ENCODE measurements around the gene KRT4.

Gene KRT4

GRCh38 chr12:52810554-52810953 is 3.4 kb downstream of the KRT4 start:
- in situ Hi-C loops (cut with MboI; ENCODE audit: low sequenced_read_pairs) = no loop called here

- in situ Hi-C loops (cut with MboI; ENCODE audit: low sequenced_read_pairs) = no loop called here
Observed at GRCh38 chr12:52809166-52809565, 4.8 kb downstream of the KRT4 start.

- in situ Hi-C loops (cut with MboI; ENCODE audit: low sequenced_read_pairs) = no loop called here
Observed at GRCh38 chr12:52808573-52809160, 5.2 kb downstream of the KRT4 start.

- in situ Hi-C loops (cut with MboI; ENCODE audit: low sequenced_read_pairs) = no loop called here
Observed at GRCh38 chr12:52807544-52808470, 6.1 kb downstream of the KRT4 start.

GRCh38 chr12:52806821-52807543 is 6.9 kb downstream of the KRT4 start:
- in situ Hi-C loops (cut with MboI; ENCODE audit: low sequenced_read_pairs) = no loop called here

GRCh38 chr12:52806169-52806811 is 7.6 kb downstream of the KRT4 start:
- in situ Hi-C loops (cut with MboI; ENCODE audit: low sequenced_read_pairs) = no loop called here

DNA sequence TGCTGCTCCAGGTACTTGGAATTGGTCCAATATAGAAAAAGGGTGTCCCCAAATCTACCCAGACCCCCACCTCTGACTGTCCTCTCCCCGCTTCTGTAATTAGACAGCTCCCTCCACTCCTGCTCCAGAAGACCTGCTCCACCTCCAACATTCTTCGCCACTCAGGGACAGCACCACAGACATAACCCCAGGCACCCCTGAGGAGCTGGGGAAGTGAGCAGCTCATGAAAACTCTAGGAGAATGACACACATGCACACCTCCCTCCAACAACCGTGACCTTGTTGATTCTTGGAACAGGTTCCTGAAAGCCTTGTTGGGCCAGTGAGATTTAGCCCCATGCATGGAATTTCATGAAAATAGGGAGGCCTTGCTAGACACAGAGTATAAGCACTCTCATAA is 8.2 kb downstream of the KRT4 start:
- in situ Hi-C loops (cut with MboI; ENCODE audit: low sequenced_read_pairs) = no loop called here

DNA sequence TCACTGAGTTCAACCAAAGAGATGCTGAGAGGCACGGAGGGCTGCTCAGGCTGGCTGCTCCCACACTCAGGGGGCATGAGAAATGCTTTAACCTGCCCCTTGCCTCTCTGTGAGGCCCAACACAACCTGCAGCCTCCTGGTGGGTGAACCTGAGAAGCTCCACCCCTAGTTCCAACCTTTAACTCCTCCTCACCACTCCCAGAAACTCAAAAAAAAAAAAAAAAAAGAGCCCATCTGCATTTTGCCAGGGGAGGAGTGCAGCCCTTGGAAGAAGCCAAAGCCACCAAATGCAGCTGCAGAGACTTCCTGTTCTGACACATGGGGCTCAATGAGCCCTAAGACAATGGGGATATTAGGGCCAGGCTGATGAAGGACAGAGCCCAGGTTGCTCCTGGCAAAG is 8.9 kb downstream of the KRT4 start:
- in situ Hi-C loops (cut with MboI; ENCODE audit: low sequenced_read_pairs) = no loop called here

- in situ Hi-C loops (cut with MboI; ENCODE audit: low sequenced_read_pairs) = no loop called here
Observed at GRCh38 chr12:52802442-52802841, 11.5 kb downstream of the KRT4 start.

GRCh38 chr12:52801773-52802172 is 12.1 kb downstream of the KRT4 start:
- in situ Hi-C loops (cut with MboI; ENCODE audit: low sequenced_read_pairs) = no loop called here

DNA sequence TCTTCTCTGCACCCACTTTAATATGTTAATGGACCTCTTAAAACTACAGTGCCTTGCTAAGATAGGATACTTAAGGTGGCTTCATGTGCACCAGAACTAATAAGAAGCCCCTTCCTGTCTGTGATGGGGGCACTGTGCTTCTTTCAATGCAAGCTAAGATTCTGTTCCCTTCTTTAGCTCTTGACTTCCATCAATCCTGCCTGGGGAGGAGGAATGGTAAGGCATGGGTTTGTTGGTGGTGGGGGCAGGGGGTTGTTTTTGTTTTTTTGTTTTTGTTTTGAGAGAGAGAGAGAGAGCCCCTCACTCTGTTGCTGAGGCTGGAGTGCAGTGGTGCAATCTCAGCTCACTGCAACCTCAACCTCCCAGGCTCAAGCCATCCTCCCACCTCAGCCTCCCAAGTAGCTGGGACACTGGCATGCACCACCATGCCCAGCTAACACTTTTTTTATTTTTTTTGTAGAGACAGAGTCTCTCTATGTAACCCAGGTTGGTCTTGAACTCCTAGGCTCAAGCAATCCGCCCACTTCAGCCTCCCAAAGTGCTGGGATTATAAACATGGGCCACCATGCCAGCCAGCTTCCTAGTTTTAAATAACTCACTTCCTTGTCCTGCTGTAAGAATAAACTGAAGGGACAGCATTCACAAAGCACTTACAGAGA is 13.5 kb downstream of the KRT4 start:
- in situ Hi-C loops (cut with MboI; ENCODE audit: low sequenced_read_pairs) = no loop called here

GRCh38 chr12:52799505-52800211 is 14.3 kb downstream of the KRT4 start:
- in situ Hi-C loops (cut with MboI; ENCODE audit: low sequenced_read_pairs) = no loop called here

DNA sequence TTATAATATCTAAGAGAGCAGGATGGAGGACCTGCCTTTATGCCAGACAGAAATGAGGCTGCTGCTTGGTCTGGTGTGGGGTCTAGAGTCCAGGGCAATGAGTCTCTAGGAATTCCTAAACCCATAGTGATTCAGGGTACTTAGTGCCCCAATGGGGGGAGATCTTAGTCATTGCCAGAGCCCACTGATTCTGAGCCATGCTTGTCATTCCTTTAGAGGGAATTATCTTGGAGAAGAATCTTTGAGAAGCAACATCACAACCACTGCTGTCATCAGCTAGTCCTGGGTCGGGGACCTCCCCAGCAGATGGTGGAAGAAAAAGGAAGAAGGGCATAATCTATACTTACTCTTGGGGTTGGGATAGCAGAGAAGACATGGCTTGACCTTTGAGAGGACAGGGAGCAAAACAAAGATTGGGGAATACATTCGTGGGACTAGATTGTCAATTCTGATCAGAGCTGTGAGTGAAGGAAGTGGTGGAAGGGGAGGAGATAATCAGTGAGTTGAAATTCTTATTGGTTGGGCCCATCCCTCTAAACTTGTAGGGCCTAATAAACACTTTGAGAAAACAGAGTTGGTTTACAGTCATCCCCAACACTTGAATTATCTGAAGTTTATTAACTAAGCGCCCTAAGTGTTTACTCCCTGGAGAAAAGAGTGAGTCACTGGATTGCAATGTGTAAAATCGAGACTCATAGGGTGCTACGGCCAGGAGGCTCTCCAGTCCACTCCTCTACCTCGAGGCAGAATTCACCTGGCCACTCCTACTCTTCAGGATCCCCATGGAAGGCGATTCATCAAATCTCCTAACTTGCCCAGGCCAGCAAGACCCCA is 15.0 kb downstream of the KRT4 start:
- in situ Hi-C loops (cut with MboI; ENCODE audit: low sequenced_read_pairs) = no loop called here

GRCh38 chr12:52798003-52798670 is 15.8 kb downstream of the KRT4 start:
- in situ Hi-C loops (cut with MboI; ENCODE audit: low sequenced_read_pairs) = no loop called here

DNA sequence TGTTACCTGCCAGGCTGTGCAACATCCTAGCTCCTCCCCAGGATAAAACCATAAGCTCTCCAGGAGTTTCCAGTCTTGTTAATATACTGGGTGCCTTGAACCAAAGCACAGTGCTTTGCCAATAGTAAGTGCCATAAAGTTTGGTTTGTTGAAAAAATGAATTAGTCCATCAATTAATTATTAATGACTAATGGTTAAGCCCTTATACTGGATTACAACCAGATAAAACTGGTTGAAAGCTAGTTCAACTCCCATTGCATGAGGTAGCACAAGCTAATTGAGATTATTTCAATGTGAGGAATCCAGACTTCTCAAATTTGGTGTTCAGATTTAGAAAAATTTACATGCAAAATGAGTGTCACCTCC is 16.4 kb downstream of the KRT4 start:
- in situ Hi-C loops (cut with MboI; ENCODE audit: low sequenced_read_pairs) = no loop called here

DNA sequence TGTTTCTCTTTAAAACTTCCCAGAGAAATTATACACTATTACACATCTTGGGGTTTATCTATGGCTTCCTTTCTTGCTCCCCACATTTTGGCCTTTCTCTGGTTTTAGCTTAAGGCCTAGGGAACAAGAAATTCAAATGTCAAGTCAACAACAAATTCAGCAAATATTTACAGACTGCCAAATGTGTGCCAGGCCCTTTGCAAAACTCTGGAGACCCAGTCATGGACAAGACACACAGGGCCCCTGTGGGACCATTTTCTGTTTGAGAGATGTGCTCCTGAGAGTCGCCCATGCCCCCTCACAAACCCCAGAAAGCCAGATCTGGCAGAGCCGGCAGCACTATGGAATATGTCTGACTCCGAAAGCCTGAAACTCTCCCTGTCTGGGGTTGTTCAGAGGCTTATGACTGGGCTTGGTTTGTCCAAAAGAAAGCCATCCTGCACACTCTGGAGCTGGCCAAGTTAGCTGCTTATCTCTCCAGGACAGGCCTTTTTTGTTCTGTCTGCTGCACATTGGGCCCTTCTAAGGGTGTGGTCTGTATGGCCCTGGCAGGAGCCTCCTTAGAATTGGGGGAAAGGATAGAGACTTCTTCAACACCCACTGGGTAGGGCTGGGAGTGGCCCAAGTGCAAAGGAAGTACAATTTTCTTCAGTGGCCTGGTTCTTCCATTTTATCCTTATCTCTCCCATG is 16.9 kb downstream of the KRT4 start:
- in situ Hi-C loops (cut with MboI; ENCODE audit: low sequenced_read_pairs) = no loop called here

DNA sequence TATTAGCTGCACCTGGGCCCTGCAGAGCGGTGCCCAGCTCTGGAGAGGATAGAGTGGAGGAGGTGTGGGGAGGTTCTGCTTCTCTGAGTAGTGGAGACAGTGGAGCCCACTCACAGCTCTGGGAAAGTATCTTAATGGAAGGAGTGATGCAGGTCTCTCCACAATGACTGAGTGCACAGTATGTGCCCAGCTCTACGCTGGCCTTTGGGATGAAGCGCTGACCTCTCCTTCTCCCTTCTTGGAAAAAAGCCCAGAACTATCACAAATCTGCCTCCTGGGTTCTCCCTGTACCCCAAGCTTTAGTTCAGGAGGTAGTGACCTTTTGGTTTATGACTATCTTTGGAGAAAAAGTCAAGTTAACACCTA is 17.5 kb downstream of the KRT4 start:
- in situ Hi-C loops (cut with MboI; ENCODE audit: low sequenced_read_pairs) = no loop called here

DNA sequence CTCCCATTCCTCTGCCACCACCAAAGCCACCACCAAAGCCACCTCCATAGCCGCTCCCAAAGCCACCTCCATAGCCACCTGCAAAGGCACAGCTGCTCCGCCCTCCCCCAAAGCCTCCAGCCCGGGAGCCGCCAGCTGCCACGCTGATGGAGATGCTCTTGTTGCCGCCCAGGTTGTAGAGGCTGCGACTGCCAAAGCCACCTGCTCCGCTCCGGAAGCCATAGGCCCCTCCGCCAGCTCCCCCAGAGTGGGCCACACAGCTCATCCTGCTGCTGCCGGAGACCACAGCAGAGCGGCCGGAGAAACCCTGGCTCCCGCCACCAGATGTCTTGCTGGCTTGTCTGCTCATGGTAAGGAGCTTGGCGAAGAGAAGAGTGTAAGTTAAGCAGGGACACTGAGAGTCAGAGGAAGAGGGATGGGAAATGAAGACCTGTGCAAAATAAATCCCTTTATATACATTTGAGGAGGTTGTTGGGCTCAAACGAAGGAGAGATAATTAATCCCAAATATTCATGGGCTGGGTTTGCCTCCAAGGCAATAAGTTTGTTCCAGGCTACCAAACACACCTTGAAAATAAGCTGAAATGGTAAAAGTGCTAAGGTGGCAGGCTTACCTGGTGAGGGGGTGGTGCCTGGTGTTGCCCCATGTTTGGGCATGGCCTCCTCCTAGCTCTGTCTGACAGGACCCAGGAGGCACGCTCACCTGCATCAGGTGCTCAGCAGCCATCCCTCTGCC is 18.1 kb downstream of the KRT4 start, which contains the start of gene KRT3:
Gene KRT3 (minus strand): TSS at position 424 of the 735 bp plus-strand sequence. CDS start 75 bp downstream, at position 349.
- in situ Hi-C loops (cut with MboI; ENCODE audit: low sequenced_read_pairs) = no loop called here
